LNCaP clone FGC (cell line): ENCODE results near the gene B3GLCT.

Source experiments
- DNase-seq: peaks from one replicate; pipeline ENCODE4 v3.0.0-alpha.2; 2011; ENCODE audit warnings: low read depth
- H3K4me3 ChIP-seq: 2 replicates; pipeline ENCODE4 v1.5.1; 2011; ENCODE audit warnings: mild to moderate bottlenecking, low read depth, low read length, control low read depth
- CTCF ChIP-seq: IDR thresholded peaks from 2 replicates; pipeline ENCODE4 v1.5.1; 2012; ENCODE audit warnings: mild to moderate bottlenecking; ENCODE audit not compliant: control insufficient read depth, insufficient read depth; ENCODE audit errors: extremely low read depth

The B3GLCT gene

DNA sequence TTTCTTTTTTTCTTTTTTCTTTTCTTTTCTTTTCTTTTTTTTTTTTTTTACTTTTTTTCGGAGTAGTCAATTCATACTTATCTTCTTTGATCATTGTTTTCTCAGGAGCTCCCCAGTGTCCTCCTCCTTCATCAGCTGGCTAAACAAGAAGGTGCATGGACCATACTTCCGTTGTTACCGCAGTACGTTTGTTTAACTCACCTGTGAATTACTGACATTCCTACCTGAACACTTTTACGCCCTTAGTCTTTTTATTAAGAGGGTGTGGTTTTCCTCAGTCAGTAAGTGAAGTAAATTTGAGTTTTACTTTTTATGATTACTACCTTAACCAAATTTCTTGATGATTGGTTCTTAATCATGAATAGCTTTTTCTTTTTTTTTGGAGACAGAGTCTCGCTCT, 47.1 kb downstream of the B3GLCT start:
- H3K4me3 ChIP-seq, result no peak overlapping the region
- no peak for TF ChIP-seq CTCF
- DNase-seq, result no peak

GRCh38 chr13:31248361-31248760, 48.6 kb downstream of the B3GLCT start:
- H3K4me3 ChIP-seq, result no peak overlapping the region
- no peak for DNase-seq
- TF ChIP-seq CTCF, result no peak

GRCh38 chr13:31248965-31249539, 49.3 kb downstream of the B3GLCT start:
- no peak for TF ChIP-seq CTCF
- H3K4me3 ChIP-seq, result no peak overlapping the region
- no peak for DNase-seq

DNA sequence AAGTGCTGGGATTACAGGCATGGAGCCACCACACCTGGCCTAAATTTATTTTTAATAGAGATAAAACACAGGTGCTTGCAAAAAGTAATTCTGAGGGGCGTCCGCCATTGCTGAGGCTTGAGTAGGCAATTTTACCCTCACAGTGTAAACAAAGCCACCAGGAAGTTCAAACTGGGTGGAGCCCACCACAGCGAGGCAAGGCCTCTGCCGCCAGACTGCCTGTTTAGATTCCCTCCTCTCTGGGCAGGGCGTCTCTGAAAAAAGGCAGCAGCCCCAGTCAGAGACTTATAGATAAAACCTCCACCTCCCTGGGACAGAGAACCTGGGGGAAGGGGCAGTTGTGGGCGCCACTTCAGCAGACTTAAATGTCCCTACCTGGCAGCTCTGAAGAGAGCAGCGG, 50.7 kb downstream of the B3GLCT start:
- TF ChIP-seq CTCF, result no peak
- no peak overlapping the region for H3K4me3 ChIP-seq
- DNase-seq, result no peak

DNA sequence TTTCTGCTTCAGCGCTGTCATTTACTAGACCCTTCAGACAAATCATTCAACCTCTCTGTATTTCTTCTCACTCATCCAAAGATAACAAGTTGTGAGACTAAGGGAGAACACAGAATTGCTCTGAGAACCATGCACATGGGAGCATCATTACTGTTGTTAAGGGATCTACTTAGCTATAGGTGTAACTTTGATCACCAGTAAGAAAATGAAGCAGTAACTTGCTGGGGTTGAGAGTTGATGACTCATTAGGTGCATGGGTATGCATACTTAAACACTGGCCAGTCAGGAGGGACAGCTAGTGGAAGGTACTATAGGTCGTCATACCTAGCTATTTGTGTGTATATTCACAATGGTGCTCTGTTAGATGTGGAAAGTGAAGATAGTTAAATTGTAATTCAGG, 61.5 kb downstream of the B3GLCT start:
- no peak for DNase-seq
- no peak for TF ChIP-seq CTCF
- no peak overlapping the region for H3K4me3 ChIP-seq

- no peak for TF ChIP-seq CTCF
- no peak overlapping the region for H3K4me3 ChIP-seq
- no peak for DNase-seq
Observed at GRCh38 chr13:31263346-31263745, 63.6 kb downstream of the B3GLCT start.

DNA sequence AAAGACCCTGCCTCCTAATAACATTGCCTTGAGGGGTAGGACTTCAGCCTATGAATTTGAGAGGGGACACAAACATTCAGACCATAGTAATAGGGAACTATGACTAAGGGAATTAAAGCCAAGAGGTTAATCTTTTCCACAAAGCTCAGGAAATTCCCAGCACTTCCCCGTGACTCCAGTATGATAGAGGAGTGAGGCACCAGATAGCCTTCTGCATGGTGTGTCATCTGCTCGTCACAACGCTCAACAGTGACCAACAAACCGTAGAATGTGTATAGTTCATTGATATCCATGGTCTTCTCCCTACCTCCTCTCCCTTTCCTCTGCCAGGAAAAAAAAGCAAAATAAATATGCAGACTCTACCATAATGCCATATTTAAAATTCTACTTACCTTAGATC, 64.4 kb downstream of the B3GLCT start:
- no peak for DNase-seq
- no peak overlapping the region for H3K4me3 ChIP-seq
- no peak for TF ChIP-seq CTCF
